Mesendoderm (in vitro differentiated cells): Measurements from ENCODE around the gene ZNRF2.

Experiments
- DNase-seq: peaks from one replicate; pipeline ENCODE4 v3.0.0; 2013
- H2AK5ac ChIP-seq: 2 replicates; pipeline ENCODE4 v1.6.1; 2013; ENCODE audit warnings: low read length, inconsistent platforms
- H2BK120ac ChIP-seq: 2 replicates; pipeline ENCODE4 v1.6.1; 2013; ENCODE audit warnings: low read depth, mild to moderate bottlenecking, low read length, moderate library complexity, mixed read lengths
- H2BK15ac ChIP-seq: replicated peaks from 2 replicates; pipeline ENCODE4 v1.6.1; 2013; ENCODE audit warnings: low read depth, mild to moderate bottlenecking, moderate library complexity
- H2BK5ac ChIP-seq: 2 replicates; pipeline ENCODE4 v1.6.1; 2013; ENCODE audit warnings: low read length, inconsistent platforms
- H3K18ac ChIP-seq: 2 replicates; pipeline ENCODE4 v1.6.1; 2013; ENCODE audit warnings: mild to moderate bottlenecking, low read length, mixed read lengths
- H3K23ac ChIP-seq: one replicate; pipeline ENCODE4 v1.6.1; 2013; ENCODE audit warnings: low read length
- H3K27ac ChIP-seq: 2 replicates; pipeline ENCODE4 v1.5.1; 2013; ENCODE audit warnings: low read depth, mild to moderate bottlenecking, inconsistent platforms, low read length, moderate library complexity
- H3K27me3 ChIP-seq: 2 replicates; pipeline ENCODE4 v1.6.1; 2013; ENCODE audit warnings: low read length, control low read depth, mild to moderate bottlenecking, inconsistent platforms; ENCODE audit not compliant: insufficient read depth, poor library complexity
- H3K36me3 ChIP-seq: 2 replicates; pipeline ENCODE4 v1.6.1; 2013; ENCODE audit warnings: low read length, inconsistent platforms; ENCODE audit not compliant: control insufficient read depth, insufficient read depth
- H3K4ac ChIP-seq: one replicate; pipeline ENCODE4 v1.6.1; 2013; ENCODE audit warnings: low read depth, mild to moderate bottlenecking, low read length, moderate library complexity
- H3K4me1 ChIP-seq: 2 replicates; pipeline ENCODE4 v1.6.1; 2013; ENCODE audit warnings: low read depth, low read length, inconsistent platforms; ENCODE audit not compliant: control insufficient read depth
- H3K4me2 ChIP-seq: 2 replicates; pipeline ENCODE4 v1.6.1; 2013; ENCODE audit warnings: low read length
- H3K4me3 ChIP-seq: 2 replicates; pipeline ENCODE4 v1.5.1; 2013; ENCODE audit warnings: mild to moderate bottlenecking, low read length
- H3K56ac ChIP-seq: one replicate; pipeline ENCODE4 v1.6.1; 2013; ENCODE audit warnings: low read length
- H3K79me1 ChIP-seq: 2 replicates; pipeline ENCODE4 v1.6.1; 2013; ENCODE audit warnings: low read length, inconsistent platforms
- H3K79me2 ChIP-seq: 2 replicates; pipeline ENCODE4 v1.6.1; 2013; ENCODE audit warnings: mild to moderate bottlenecking, low read length; ENCODE audit not compliant: control insufficient read depth, insufficient read depth
- H3K9ac ChIP-seq: 2 replicates; pipeline ENCODE4 v1.6.1; 2013; ENCODE audit warnings: low read length, inconsistent platforms
- H4K5ac ChIP-seq: one replicate; pipeline ENCODE4 v1.6.1; 2013; ENCODE audit warnings: low read length
- H4K8ac ChIP-seq: one replicate; pipeline ENCODE4 v1.6.1; 2013; ENCODE audit warnings: low read depth, mild to moderate bottlenecking, control low read depth, low read length, moderate library complexity
- WGBS: extraction: QIAGEN DNeasy Blood & Tissue Kit; methylation state at CpG from one replicate; pipeline ENCODE4 v1.1.7; 2013; ENCODE audit warnings: low lambda C conversion rate, missing lambda C conversion rate; ENCODE audit not compliant: insufficient coverage; ENCODE audit errors: extremely low coverage; 5-methylcytosine and 5-hydroxymethylcytosine counted together

Gene ZNRF2

DNA sequence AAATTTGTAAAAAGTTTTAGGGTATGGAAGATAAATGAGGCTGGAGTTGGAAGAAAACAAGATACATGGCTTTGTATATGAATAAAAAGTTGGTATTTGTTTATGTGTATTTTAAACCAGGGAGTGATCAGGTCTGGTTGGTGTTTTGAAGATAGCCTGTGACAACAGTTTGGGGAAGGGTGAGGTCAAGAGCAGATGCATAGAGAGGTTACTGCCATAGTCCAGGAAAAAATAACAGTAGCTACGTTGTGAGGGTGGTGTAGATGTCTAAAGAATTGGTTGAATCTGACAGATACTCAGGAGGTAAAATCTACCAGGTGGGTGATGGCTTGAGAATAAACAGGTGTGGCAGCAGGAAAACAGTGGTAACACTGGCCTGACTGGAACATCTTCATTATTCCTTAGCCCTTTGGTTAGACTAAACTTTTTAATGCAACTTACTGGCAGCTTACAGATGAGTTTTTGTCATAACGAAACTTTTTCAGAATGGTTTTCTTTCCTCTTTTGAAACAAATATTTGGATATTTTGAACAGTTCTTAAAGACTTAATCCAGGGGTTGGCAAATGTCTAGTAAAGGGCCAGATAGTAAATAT is 25.5 kb downstream of the ZNRF2 start:
- Histone ChIP-seq H3K4me3 (no peak overlapping the region), H3K56ac (no peak overlapping the region), H3K18ac (no peak overlapping the region), H4K8ac (no peak overlapping the region), H3K9ac (no peak overlapping the region), H2BK15ac (no peak overlapping the region), H2BK5ac (no peak overlapping the region), H3K79me1 (peaks cover 5% of the 10 kb centered on the region), H3K23ac (no peak overlapping the region), H3K27ac (no peak overlapping the region), H3K79me2 (no peaks in the 10 kb centered on the region), H3K36me3 (no peaks in the 10 kb centered on the region), H2BK120ac (no peak overlapping the region), H3K27me3 (no peaks in the 10 kb centered on the region), H3K4me1 (no peaks in the 10 kb centered on the region), H3K4me2 (no peak overlapping the region), H4K5ac (no peak overlapping the region), H3K4ac (no peak overlapping the region), H2AK5ac (no peak overlapping the region)
- WGBS, result no CpG with 5 or more reads among the region's 2 CpGs
- no peak for DNase-seq

DNA sequence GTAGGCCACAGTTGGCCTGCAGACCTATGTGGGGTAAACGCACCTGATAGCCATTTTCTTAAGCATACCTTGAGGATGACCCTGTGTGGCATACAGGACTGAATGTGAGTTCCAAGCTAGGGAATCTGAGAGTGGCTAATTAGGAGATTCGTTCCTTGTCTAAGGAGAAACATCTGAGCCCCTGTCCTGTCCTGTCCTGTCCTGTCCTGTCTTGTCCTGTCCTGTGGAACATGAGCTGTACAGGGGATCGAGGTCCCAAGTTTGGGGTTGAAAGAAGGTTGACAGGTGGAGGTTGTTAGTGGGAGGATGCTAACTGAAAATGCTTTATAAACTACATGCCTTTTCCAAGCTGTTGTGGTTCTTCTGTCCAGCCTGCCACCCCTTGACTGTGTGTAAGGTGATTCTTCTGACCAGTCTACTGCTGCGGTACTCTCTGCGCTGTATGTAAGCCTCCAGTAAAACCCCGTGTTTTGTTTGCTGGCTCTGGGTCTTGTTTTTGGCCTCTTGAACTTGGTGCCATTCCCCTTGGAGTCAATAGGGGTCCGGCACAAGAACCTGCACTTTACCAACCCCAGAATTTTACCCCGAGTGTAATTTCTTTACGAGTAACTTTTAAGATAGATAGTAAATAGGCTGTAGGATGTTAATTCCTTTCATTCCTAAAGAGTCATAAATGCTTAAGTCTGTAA is 26.4 kb downstream of the ZNRF2 start:
- no peak overlapping the region for H3K23ac ChIP-seq
- H3K4me2 ChIP-seq, result no peak overlapping the region
- H3K4me3 ChIP-seq, result no peak overlapping the region
- WGBS, result no CpG with 5 or more reads among the region's 9 CpGs
- no peaks in the 10 kb centered on the region for H3K4me1 ChIP-seq
- no peak overlapping the region for H4K8ac ChIP-seq
- no peaks in the 10 kb centered on the region for H3K36me3 ChIP-seq
- no peak overlapping the region for H3K9ac ChIP-seq
- H3K27ac ChIP-seq, result no peak overlapping the region
- no peak overlapping the region for H3K4ac ChIP-seq
- no peak for DNase-seq
- H3K27me3 ChIP-seq, result no peaks in the 10 kb centered on the region
- H2BK120ac ChIP-seq, result no peak overlapping the region
- H2AK5ac ChIP-seq, result no peak overlapping the region
- H3K18ac ChIP-seq, result no peak overlapping the region
- no peak overlapping the region for H3K56ac ChIP-seq
- H3K79me1 ChIP-seq, result peaks cover 5% of the 10 kb centered on the region
- H2BK15ac ChIP-seq, result no peak overlapping the region
- no peak overlapping the region for H2BK5ac ChIP-seq
- H4K5ac ChIP-seq, result no peak overlapping the region
- H3K79me2 ChIP-seq, result no peaks in the 10 kb centered on the region

DNA sequence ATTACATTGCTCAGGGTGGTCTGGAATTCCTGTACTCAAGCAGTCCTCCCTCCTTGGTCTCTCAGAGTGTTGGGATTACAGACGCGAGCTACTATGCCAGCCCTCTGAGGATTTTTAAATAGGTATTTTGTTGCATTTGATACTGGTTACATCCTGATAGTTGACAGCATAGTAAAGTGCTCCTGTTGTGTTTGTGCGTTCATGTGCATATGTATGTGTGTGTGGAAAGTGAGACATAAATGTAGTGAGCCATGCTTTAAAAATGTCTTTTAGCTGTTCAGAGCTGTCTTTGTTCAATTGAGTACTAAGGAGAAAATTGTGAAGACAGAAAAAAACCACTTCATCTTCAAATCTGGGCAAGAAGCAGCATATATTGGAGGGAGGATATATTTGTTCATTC is 27.8 kb downstream of the ZNRF2 start:
- no peak overlapping the region for H2BK120ac ChIP-seq
- H2BK5ac ChIP-seq, result no peak overlapping the region
- peaks cover 5% of the 10 kb centered on the region for H3K79me1 ChIP-seq
- H3K79me2 ChIP-seq, result no peaks in the 10 kb centered on the region
- no peaks in the 10 kb centered on the region for H3K27me3 ChIP-seq
- H3K18ac ChIP-seq, result no peak overlapping the region
- no peak overlapping the region for H3K4me2 ChIP-seq
- no peak overlapping the region for H4K5ac ChIP-seq
- no peak overlapping the region for H2AK5ac ChIP-seq
- DNase-seq, result no peak
- no peak overlapping the region for H3K4ac ChIP-seq
- H2BK15ac ChIP-seq, result no peak overlapping the region
- no peaks in the 10 kb centered on the region for H3K36me3 ChIP-seq
- WGBS, result no CpG with 5 or more reads among the region's 3 CpGs
- no peak overlapping the region for H3K56ac ChIP-seq
- no peak overlapping the region for H3K27ac ChIP-seq
- no peaks in the 10 kb centered on the region for H3K4me1 ChIP-seq
- H3K9ac ChIP-seq, result no peak overlapping the region
- no peak overlapping the region for H3K4me3 ChIP-seq
- H4K8ac ChIP-seq, result no peak overlapping the region
- H3K23ac ChIP-seq, result no peak overlapping the region

DNA sequence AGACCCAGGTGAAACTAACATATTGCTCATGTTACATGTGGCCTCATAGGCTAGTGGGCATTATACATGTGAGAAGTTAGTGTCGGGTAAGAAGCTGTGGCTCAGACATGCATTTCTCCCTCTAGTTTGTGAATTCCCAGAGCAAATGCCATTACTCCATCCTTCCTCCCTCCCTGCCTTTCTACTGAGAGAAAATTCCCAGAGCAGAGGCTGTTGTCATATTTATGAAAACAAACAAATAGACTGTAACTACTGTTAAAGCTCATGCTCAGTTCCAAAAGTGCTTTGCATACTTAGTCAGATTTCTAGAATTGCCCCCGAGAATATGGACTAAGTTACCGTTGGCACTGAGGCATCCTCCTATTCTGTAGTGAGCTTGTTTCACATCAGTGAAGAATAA is 29.0 kb downstream of the ZNRF2 start:
- Histone ChIP-seq H3K56ac (no peak overlapping the region), H3K18ac (no peak overlapping the region), H3K4me3 (no peak overlapping the region), H3K79me2 (peaks cover 3% of the 10 kb centered on the region), H2BK5ac (no peak overlapping the region), H3K4me1 (no peaks in the 10 kb centered on the region), H3K27ac (no peak overlapping the region), H3K4me2 (no peak overlapping the region), H3K36me3 (no peaks in the 10 kb centered on the region), H2AK5ac (no peak overlapping the region), H3K9ac (no peak overlapping the region), H3K27me3 (no peaks in the 10 kb centered on the region), H3K4ac (no peak overlapping the region), H4K8ac (no peak overlapping the region), H4K5ac (no peak overlapping the region), H3K79me1 (peaks cover 5% of the 10 kb centered on the region), H2BK15ac (no peak overlapping the region), H3K23ac (no peak overlapping the region), H2BK120ac (no peak overlapping the region)
- peak; percentile 14 for DNase-seq
- WGBS, result no CpG with 5 or more reads among the region's 3 CpGs

DNA sequence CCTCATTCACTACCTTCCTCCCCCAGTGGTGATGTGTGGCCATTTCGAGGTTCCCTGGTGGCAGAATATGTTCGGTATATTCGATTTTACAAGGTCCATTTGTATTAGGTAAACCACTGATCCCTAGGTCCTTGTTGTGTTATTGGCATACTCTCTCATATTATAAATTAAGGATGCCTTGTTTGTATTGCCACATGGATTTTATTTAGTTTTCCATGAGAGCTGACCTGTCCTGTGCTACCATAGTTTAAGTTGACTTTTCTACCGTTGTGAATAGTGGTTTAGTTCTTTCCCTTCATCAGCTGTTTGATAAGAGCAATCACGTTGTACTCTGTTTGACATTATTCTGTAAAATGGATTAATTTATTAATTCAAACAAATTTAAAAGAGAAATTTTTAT is 29.4 kb downstream of the ZNRF2 start:
- no peak for DNase-seq
- Histone ChIP-seq H3K27ac (no peak overlapping the region), H3K27me3 (no peaks in the 10 kb centered on the region), H2BK5ac (no peak overlapping the region), H3K9ac (no peak overlapping the region), H3K23ac (no peak overlapping the region), H3K18ac (no peak overlapping the region), H2BK120ac (no peak overlapping the region), H3K4me1 (no peaks in the 10 kb centered on the region), H4K5ac (no peak overlapping the region), H3K36me3 (no peaks in the 10 kb centered on the region), H3K79me1 (peaks cover 5% of the 10 kb centered on the region), H3K4me3 (no peak overlapping the region), H3K4me2 (no peak overlapping the region), H2AK5ac (no peak overlapping the region), H3K4ac (no peak overlapping the region), H3K79me2 (peaks cover 4% of the 10 kb centered on the region), H4K8ac (no peak overlapping the region), H2BK15ac (no peak overlapping the region), H3K56ac (no peak overlapping the region)
- WGBS, result no CpG with 5 or more reads among the region's 5 CpGs

DNA sequence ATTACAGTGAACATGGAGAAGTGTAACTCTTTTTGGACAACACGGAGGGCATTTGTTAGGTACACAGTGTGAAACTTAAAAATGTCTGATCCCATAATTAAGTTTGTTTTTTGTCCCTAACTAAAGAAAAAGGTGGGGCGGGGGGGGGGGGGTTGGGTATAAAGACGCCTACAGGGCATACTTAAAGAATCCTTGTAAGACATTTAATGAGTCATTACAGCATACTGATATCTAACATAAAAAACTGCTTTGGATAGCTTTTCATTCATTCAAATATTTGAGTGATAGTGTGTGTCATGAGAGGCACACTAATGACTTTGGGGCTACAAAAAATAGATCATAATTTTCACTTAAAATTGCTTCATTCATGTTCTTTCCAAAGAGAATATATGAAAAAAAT is 31.2 kb downstream of the ZNRF2 start:
- DNase-seq, result no peak
- H3K4me2 ChIP-seq, result no peak overlapping the region
- peaks cover 5% of the 10 kb centered on the region for H3K79me2 ChIP-seq
- H3K4me3 ChIP-seq, result no peak overlapping the region
- no peak overlapping the region for H2BK120ac ChIP-seq
- no peaks in the 10 kb centered on the region for H3K4me1 ChIP-seq
- H2BK5ac ChIP-seq, result no peak overlapping the region
- H4K8ac ChIP-seq, result no peak overlapping the region
- H3K56ac ChIP-seq, result no peak overlapping the region
- H3K36me3 ChIP-seq, result no peaks in the 10 kb centered on the region
- peaks cover 4% of the 10 kb centered on the region for H3K79me1 ChIP-seq
- H3K9ac ChIP-seq, result no peak overlapping the region
- WGBS, result no CpG with 5 or more reads among the region's 3 CpGs
- H3K18ac ChIP-seq, result no peak overlapping the region
- no peak overlapping the region for H3K23ac ChIP-seq
- H3K4ac ChIP-seq, result no peak overlapping the region
- no peak overlapping the region for H2AK5ac ChIP-seq
- no peaks in the 10 kb centered on the region for H3K27me3 ChIP-seq
- H3K27ac ChIP-seq, result no peak overlapping the region
- no peak overlapping the region for H2BK15ac ChIP-seq
- H4K5ac ChIP-seq, result no peak overlapping the region
